Kidney glomerular epithelial cell (primary cell): Measurements from ENCODE around the gene PHC2.

Experiments
- DNase-seq: peaks from one replicate; lab custom pipeline; 2025; lab: John Stamatoyannopoulos, UW

The PHC2 gene

GRCh38 chr1:33330361-33330890, 100.5 kb downstream of the PHC2 start:
- DNase-seq: no peak

GRCh38 chr1:33329600-33330305, 101.1 kb downstream of the PHC2 start:
- DNase-seq: no peak

- no peak for DNase-seq
Measured at GRCh38 chr1:33328817-33329216, 102.1 kb downstream of the PHC2 start.

DNA sequence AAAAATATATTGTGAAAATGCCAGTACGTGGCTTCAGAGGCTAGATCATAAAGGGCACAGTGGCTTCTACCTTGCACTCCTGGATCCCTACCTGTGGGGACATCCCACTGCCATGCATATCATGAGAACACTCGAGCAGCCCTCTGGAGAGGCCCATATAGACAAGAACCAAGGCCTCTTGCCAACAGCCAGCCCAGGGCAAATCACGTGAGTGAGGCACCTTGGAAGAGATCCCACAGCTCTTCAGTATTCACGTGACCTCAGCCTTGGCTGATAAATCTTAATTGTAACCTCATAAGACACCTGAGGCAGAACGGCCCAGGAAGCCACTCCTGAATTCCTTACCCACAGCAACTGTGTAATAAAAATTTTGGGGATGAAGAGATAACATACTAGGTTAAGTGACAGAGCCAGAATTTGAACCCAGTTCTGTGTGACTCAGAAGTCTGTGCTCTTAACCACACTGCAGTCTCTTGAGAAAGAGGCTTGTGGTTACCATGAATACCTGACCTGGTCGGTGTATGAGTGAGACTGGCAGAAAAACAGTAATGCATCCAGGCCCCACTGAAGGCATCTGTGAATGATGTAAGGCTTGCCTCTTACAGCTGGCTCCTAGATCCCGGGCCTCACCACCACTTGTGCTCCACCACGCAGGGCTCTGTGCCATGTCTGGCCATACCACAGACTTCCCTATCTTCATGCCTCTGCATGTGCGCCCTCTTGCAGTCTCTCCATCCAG, 103.1 kb downstream of the PHC2 start:
- peak; percentile 47 for DNase-seq

DNA sequence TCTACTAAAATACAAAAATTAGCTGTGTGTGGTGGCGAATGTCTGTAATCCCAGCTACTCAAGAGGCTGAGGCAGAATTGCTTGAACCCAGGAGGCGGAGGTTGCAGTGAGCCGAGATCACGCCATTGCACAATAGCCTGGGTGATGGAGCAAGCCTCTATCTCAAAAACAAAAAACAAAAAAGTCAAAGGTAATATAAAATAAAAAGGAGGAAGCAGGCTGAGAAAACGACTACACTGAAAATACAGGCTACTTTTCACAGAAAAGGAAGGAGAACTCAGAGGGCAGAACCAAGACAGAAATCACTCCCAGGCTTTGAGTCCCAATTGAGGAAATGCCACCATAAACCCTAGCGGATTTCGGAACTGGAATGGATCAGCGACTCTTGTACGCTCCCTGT, 104.1 kb downstream of the PHC2 start:
- no peak for DNase-seq

- no peak for DNase-seq
Measured at GRCh38 chr1:33324677-33325575, 106.0 kb downstream of the PHC2 start.

- DNase-seq: no peak
Measured at GRCh38 chr1:33323663-33324477, 107.0 kb downstream of the PHC2 start.

- DNase-seq: no peak
Measured at GRCh38 chr1:33322870-33323585, 107.9 kb downstream of the PHC2 start.

- DNase-seq: no peak
Measured at GRCh38 chr1:33322109-33322508, 108.8 kb downstream of the PHC2 start.

DNA sequence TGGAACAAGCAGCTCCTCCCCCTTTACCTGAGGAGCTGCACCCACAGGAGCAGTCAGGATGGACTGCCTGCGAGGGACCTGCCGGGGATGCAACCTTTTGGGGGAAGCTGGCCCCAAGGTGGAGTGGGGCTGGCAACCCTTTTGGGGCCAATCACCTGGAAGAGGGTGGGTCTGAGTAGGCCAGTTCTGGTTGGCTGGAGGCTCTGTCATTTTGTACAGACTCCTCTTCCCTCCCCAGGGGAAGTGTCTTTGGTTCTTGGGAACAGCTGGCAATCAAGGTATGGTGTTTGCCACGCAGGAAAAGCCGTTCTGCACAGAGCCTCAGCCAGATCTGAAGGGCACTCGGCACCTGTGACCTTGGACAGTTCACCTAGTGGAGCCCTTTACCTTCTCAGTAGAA, 109.7 kb downstream of the PHC2 start:
- DNase-seq: no peak

- no peak for DNase-seq
Measured at GRCh38 chr1:33320619-33321165, 110.2 kb downstream of the PHC2 start, which contains the start of gene A3GALT2. A3GALT2 (minus strand) TSS chr1:33321098; CDS start chr1:33321098, 0 bp downstream.

DNA sequence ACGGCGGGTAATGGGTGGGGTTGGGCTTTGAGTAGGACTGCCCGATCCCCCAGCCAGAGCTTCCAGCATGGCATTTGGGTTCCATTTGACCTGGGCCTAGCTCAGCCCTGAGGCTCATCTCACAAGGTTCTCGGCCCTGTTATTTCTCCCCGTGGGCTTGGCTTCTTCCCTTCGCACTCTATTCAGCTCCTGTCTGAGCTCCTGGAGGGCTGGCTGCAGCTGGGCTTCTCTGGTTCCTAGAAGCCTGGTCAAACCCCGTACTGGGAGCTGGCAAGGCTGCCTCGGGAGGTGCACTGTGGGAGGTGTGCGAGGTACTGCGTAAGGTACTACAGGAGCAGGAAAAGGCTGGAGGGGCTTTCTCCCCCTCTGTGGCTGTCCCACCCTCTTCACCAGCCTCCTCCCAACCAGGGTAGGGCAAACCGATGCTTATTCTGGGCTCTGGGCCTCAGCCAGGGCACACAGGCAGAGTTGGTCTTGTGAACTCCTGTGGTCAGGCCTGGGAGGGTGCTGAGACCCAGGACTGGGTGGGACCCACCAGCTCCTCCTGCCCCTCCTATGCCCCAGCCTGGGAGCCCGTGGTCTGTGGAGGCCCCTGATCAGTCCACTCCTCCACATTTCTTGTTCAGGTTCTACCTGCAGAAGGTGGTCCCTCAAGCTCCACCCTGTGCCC, 110.8 kb downstream of the PHC2 start:
- no peak for DNase-seq

- DNase-seq: no peak
Measured at GRCh38 chr1:33319186-33319948, 111.5 kb downstream of the PHC2 start.

DNA sequence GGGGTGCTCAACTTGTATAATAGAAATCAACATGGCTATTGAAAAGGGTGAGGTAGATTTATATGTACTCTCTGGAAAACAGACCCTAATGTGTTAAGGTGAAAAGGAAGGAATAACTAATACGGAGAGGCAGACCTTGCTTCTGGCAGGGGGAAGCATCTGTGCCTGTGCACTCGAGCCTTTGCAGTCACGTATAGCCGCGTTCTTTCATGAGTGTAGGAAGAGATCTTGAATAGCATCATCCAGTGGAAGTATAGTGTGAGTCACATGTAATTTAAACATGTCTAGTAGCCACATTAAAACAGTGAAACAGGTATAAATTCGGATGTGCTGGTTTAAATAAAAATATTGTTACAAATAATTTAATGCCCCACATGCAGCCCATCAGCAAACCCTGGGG, 112.9 kb downstream of the PHC2 start:
- no peak for DNase-seq

DNA sequence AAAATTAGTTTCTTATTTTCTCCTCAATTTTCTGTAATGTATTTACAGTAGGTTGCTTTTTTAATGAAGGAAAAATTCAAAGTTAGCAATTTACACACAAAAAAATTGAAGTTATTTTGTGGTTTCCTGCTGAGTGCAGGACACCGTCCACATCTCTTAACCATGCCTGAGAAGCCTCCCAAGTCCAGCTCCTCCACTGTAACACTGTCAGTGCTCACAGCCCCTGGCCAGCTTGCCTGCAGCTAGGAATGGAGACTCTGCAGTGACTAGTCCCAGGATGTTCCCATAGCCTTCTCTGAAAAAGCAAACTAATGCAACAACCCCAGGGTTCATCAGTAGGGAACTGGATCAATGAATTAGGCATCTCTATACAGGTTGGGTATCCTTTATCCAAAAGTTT, 113.5 kb downstream of the PHC2 start:
- DNase-seq: no peak

- DNase-seq: no peak
Measured at GRCh38 chr1:33316601-33317000, 114.3 kb downstream of the PHC2 start.

- no peak for DNase-seq
Measured at GRCh38 chr1:33314416-33314815, 116.5 kb downstream of the PHC2 start.

DNA sequence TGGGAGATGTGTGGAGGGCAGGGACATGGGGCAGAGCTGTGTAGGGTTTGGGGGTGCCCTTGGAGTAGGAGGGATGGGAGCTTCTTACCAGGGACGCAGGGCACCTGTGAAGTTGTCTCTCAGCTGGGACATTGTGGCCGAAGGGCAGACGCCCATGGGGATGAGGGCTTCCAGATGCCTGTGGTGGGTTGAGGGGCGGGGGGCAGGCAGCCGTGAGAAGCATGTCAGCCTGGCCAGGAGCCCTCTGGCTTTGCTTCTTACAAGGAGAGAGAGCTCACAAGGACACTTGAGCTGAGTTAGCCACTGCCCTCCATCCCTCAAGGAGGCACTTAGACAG, 118.5 kb downstream of the PHC2 start:
- DNase-seq: no peak

DNA sequence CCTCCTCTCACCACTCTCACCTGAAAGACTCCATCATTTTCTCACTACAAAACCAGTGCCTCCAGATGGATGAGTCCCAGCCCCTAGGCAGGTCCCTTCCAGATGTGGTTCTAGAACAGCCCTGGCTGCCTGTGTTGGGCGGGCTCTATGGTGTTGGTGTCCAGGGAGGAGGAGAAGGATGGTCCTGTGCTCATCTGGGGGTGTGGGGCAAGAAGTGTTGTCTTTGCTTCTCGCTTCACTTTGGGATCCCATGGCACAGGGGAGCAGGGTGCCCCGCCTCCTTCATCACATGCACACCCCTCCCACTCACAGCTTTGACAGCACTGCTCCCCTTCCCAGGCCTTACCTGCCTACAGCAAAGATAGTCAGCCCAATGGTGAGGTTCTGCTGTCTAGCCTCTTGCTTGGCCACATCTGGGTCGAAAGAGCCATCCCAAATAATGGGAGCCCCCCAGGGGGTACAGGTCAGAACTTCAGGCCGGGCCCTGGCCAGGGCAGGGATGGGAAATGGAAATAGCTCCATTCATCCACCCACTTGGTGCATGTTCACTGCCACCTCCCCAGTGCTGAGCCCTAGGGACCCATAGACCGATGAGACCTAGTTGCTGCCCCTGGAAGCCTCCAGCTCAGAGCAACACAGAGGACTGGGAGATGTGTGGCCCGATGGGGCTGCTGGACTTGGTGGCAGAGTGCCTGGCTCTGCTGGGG, 119.0 kb downstream of the PHC2 start:
- DNase-seq: no peak
